Measurements from ENCODE around the gene TGFBR3.
A peak's percentile ranks its signal among the peaks of the same experiment; 100 is the strongest.

Gene TGFBR3

DNA sequence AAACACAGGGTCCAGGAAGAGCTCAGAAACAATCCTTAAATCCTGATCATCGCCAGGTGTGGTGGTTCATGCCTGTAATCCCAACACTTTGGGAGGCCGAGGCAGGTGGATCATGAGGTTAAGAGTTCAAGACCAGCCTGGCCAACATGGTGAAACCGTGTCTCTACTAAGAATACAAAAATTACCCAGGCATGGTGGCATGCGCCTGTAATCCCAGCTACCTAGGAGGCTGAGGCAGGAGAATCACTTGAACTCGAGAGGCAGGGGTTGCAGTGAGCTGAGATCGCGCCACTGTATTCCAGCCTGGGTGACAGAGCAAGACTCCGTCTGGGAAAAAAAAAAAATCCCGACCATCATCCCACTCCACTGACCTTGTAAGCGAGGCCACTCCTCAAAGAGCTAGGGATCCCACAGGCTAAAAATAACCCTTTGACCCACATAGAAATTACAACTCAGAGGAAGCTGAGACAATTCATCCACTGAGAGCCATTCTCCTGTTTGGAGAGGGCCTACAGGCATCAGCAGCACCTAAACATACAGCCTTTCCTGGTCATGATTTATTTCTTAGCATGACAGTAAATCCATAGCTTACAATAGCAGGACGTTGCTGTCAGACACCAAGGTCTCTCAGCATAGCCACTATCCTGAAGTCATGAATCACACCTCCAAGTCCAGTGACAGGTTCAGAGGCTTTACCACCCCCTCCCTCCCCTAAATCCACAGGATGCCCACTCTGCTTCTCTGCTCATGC, 66.7 kb downstream of the TGFBR3 start:
- no peak for DNase-seq

DNA sequence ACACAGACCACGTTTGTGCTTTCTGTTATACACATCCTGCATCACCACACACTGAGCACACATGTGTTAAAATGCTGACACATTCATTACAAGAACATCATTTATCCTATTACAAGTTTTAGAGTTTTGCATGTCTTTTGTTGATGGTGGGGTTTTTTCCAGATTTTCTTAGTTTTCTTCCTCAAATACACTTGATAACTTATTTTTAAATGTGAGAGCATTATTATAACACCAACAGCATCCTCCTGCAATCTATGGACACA, 67.3 kb downstream of the TGFBR3 start:
- no peak for DNase-seq

- DNase-seq, result no peak
Observed at GRCh38 chr1:91817211-91817905, 68.6 kb downstream of the TGFBR3 start.

GRCh38 chr1:91816031-91816430, 69.9 kb downstream of the TGFBR3 start:
- DNase-seq, result no peak

DNA sequence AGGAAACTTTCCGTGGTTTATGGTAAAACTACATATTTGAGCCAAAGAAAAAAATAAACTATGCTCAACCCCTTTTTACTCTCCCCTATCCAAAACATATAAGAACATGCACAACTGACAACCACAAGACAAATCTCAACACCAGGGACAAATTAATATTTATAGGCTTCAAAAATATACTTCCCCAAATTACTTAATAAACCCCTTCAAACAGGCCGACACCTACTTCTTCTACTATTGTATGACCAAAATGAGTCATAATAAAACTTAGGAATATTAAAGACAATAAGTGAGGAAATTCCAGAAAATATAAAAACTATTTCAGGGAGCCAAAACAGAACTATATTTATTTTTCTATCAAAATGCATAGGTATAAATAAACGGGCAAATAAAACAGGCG, 71.5 kb downstream of the TGFBR3 start:
- DNase-seq, result no peak

DNA sequence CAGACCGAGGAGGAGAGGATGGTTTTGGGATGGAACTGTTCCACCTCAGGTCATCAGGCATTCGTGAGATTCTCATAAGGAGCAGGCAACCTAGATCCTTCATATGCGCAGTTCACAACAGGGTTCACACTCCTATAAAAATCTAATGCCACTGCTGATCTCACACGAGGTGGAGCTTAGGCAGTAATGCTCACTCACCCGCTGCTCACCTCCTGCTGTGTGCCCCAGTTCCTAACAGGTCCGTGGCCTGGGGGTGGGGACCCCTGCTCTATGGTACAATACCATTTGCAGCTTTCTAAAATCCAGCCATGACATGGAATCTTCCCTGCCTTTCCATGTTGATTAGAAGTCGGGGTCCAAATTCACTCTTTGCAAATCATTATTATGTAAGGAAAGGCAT, 72.1 kb downstream of the TGFBR3 start:
- no peak for DNase-seq

DNA sequence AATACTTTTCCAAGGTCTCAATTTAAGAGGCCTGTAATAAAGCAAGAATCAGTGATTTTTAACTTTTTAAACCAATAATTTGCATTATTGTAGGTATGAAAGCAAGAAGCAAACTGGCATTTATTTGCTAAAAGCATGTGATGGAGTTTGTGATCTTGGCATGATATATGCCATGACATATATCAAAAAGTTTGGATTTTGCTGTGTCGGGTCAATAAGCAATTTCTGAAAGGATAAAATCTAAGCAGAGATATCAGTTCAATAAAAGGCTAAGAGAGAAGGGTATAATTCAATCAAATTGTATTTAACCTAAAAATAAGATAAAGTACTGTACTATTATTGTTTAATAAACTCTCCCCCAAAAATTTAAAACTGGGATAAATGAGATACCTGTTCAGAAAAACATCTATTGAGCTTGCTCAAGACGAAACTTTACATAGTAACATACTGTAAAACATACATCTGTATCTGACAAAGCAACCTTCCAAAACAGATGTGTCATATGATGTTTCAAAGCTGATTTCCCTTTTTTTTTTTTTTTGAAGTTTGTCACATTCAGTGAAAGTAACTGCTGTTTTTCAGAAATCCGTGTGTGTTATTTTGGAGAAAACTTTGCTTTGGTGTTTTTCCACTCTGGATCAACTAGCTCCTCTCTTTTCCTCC, 74.5 kb downstream of the TGFBR3 start:
- DNase-seq, result no peak

- peak; percentile 44 for DNase-seq
Observed at GRCh38 chr1:91809317-91809716, 76.6 kb downstream of the TGFBR3 start.

DNA sequence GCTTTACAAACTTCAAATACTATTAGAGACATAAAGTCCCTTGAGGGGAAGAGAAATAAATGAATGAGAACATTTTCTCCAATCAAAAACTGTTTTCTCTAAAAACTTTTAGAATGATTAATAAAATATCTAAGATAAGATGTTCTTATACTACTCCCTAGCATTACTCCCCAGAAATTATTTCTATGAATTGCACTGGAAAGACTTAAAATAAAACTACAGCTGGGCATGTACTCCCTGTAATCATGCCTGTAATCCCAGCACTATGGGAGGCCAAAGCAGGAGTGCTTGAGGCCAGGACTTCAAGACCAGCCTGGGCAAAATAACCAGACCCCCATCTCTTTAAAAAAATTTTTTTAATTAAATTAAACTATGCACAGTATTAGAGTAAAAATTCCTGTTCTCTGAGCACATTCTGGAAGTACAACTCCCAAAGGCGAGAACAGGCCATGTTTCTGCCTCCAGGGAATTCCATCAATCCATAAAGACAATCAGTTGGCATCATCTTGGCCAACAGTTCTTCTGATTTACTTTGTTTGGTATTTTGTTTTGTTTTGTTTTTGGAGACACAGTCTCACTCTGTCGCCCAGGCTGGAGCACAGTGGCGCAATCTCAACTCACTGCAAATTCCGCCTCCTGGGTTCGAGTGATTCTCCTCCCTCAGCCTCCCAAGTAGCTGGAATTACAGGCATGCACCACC, 77.9 kb downstream of the TGFBR3 start:
- DNase-seq, result no peak

- DNase-seq, result peak; percentile 48
Observed at GRCh38 chr1:91806769-91807700, 78.9 kb downstream of the TGFBR3 start.

GRCh38 chr1:91806181-91806768, 79.7 kb downstream of the TGFBR3 start:
- no peak for DNase-seq

GRCh38 chr1:91805311-91805801, 80.6 kb downstream of the TGFBR3 start:
- DNase-seq, result no peak

DNA sequence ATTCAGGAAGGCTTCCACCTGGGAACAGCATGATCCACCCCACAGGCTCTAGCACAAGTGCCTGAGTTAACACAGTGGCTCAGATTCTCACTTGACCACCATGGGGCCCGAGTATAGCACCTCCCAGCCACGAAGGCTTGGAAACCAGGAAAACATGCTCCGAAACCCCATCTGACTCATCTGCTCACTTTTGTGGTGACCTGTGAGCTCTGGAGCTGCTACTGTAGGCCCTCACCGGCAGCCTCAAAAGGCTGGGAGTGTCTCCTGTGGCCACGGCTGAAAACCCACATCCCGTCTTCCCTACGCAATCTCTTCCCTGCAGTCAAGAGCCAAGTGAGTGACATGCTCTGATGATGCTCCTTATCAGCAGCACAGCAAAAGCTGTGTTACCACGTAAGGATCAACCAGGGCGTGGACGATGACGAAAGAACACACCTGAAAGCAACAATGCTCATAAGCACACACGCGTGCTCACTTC, 81.4 kb downstream of the TGFBR3 start:
- peak; percentile 32 for DNase-seq

DNA sequence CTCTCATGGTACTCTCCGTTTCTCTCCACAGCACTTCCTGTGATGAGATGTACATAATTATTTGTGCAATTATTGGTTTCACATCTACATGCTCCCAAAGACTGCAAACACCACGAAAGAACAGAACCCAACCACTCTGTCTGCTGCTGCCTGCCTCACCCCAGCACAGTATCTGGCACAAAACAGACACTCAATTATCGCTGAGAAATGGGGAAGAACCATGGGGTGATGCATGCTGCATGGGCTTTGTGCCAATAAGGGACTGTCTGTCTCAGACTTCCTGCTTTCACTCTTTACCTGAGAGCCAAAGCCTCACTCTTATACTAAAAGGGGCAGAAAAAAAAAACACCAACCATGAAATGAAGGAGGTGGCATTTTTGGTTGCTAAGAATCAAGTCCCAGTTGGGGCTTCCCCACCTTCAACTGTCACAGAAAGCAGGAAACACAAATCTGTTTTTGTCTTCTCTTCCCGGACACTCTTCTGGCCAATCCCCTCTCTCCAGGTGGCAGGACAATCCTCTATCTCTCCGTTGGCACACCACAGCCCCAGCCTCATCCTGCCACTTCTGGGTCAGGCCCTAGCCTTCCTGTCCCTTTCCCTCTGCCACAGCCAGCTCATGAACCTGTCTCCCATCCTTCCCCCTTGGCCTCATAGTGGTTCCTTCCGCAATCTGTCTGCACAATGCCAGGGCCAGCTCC, 82.0 kb downstream of the TGFBR3 start:
- DNase-seq, result no peak

DNA sequence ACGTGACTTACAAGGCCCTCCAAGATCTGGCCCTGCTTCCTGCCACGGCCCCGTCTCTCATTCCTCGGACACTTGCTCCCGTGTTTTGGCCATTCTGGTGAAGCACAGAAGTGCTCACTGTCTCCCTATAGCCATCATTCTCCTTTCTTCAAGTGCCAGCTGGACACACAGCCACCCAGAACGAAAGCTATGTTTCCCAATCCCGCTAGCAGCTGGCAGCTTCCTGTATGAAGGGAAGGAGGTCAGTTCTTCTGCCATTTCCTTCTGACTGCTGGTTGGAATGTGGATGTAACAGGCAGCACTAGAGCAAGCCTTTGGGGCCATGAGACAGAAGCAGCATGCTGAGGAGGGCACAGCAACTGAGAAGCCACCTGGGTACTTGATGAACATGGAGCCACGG, 82.8 kb downstream of the TGFBR3 start:
- no peak for DNase-seq

- no peak for DNase-seq
Observed at GRCh38 chr1:91801496-91802115, 84.3 kb downstream of the TGFBR3 start.

DNA sequence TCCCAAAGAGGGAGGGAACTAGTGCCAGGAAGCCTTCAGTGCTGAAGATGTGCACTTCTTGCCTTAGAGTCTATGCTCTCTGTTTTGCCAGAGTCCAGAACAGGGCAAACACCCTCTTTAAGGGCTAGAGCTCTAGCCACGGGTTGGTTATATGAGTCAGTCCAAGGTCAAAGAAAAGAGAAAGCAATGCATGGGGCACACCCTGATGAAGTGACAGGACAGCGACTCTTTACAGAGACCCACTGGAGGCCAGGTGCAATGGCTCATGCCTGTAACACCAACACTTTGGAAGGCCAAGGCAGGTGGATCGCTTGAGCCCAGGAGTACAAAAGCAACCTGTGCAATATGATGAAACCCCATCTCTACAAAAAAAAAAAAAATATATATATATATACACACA, 86.1 kb downstream of the TGFBR3 start:
- DNase-seq, result peak; percentile 30

DNA sequence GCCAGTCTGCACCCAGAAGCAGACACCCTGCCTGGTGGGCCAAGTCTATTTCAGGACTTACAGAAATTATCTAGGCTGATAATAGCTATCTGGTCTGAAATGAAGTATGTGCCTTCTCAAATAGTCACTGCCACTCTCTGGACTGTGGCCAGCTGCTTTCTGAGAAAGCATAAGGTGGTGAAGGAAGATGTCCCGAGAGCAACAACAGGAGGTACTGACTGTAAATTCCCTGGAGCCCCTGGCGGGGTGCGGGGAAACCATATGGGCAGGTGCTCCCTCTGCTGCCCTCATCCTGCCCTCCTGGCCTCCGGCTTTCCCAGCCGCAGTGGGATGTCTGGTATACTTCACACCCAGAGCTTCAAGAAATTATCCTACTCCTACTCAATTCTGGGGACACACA, 86.8 kb downstream of the TGFBR3 start:
- DNase-seq, result no peak

- no peak for DNase-seq
Observed at GRCh38 chr1:91798740-91799139, 87.2 kb downstream of the TGFBR3 start.

DNA sequence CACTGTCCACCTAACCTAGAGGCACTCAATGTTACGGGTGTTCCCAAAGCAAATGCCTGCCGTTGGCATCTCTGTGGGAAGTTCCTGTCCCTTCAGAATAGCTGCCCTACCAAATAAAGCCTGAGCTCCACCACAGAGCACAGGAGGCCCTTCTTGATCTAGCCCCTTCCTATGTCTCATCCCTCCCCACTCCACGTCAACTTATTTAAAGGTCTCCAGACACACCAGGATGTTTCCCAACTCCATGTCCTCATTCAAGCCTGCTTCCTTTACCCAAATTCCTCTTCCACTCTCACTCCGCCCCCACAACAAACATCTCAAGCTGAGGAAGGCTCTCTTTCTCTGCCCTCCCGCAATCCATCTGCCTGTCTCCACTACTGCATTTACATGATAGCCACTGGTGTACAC, 87.7 kb downstream of the TGFBR3 start:
- no peak for DNase-seq

DNA sequence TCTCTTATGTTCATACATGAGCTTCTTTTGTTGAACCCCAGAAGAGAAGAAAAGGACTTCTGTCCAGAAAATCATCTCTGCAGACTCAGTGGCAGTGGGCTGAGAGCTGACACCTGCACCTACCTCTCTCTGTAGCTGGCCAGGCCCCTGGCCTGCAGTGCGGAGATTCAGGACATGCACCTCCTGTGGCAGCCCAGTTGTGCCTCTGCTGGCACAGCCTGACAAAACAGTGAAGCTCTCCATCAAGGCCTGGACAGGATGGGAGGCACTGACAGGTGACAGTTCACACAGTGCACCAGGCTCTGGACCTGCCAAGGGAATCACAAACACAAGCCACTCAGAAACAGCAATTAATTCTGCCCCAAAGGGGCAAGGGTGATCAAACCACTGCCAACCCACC, 88.8 kb downstream of the TGFBR3 start:
- no peak for DNase-seq

Measured in HCEC 1CT (cell line).